CD8-positive, alpha-beta memory T cell (primary cell): ENCODE measurements around the gene SEL1L. TPM values are rescaled to one million over a fixed set of nuclear protein-coding genes. Genes with fewer than 3 reads are reported as not detected.
A peak's percentile ranks its signal among the peaks of the same experiment; 100 is the strongest.
"Not testable (repeated sequence)": the region's sequence is repeated elsewhere in the genome, so short reads cannot be mapped to it uniquely, and the experiment has no call there.

Experiments used
- CTCF ChIA-PET: fragments of 350-600 bp; sonication (Branson Sonifier 250); formaldehyde crosslinking; loops from one replicate; lab custom pipeline; 2021; ENCODE audit warnings: antibody characterized with exemption; lab: Charles Lee
- POLR2A ChIA-PET: fragments of 350-600 bp; sonication (Branson Sonifier 250); formaldehyde crosslinking; loops from one replicate; lab custom pipeline; 2021; ENCODE audit warnings: antibody characterized with exemption; lab: Charles Lee
- DNase-seq, 5 donors: peaks; one replicate each; pipeline versions ENCODE4 v3.0.0 to v3.0.0-alpha.2; 2020 to 2022; ENCODE audit warnings: mixed read lengths in 1 of 5
- H3K27ac ChIP-seq: one replicate; pipeline ENCODE4 v1.7.0; 2013; ENCODE audit warnings: low read depth, mild to moderate bottlenecking, low read length, moderate library complexity
- H3K27me3 ChIP-seq: 2 replicates; pipeline ENCODE4 v1.7.0; 2013; ENCODE audit warnings: low read length, mild to moderate bottlenecking; ENCODE audit not compliant: insufficient read depth, poor library complexity, severe bottlenecking
- H3K36me3 ChIP-seq: 2 replicates; pipeline ENCODE4 v1.7.0; 2013; ENCODE audit warnings: mild to moderate bottlenecking, low read length, moderate library complexity; ENCODE audit not compliant: insufficient read depth
- H3K4me1 ChIP-seq: 2 replicates; pipeline ENCODE4 v1.7.0; 2013; ENCODE audit warnings: mild to moderate bottlenecking, low read length, moderate library complexity; ENCODE audit not compliant: insufficient read depth
- H3K4me3 ChIP-seq: 2 replicates; pipeline ENCODE4 v1.7.0; 2013; ENCODE audit warnings: mild to moderate bottlenecking, low read length
- H3K9me3 ChIP-seq: 2 replicates; pipeline ENCODE4 v1.7.0; 2013; ENCODE audit warnings: mild to moderate bottlenecking, low read length
- H3K27ac Mint-ChIP-seq, 8 donors: one replicate each; pipeline ENCODE4 v1.8.0; 2020 to 2021; ENCODE audit warnings: mixed read lengths in 8 of 8, mild to moderate bottlenecking in 6 of 8, inconsistent platforms in 3 of 8, moderate library complexity in 3 of 8
- H3K27me3 Mint-ChIP-seq, 2 donors: one replicate each; pipeline ENCODE4 v1.8.0; 2020 to 2021; ENCODE audit warnings: mixed read lengths in 2 of 2, mild to moderate bottlenecking in 1 of 2, moderate library complexity in 1 of 2
- H3K36me3 Mint-ChIP-seq, 3 donors: one replicate each; pipeline ENCODE4 v1.8.0; 2020 to 2021; ENCODE audit warnings: mixed read lengths in 3 of 3, inconsistent platforms in 1 of 3, mild to moderate bottlenecking in 1 of 3
- H3K4me1 Mint-ChIP-seq, 3 donors: one replicate each; pipeline ENCODE4 v1.8.0; 2020 to 2021; ENCODE audit warnings: mixed read lengths in 3 of 3, inconsistent platforms in 1 of 3, mild to moderate bottlenecking in 1 of 3
- H3K4me3 Mint-ChIP-seq, 7 donors: one replicate each; pipeline ENCODE4 v1.8.0; 2020 to 2021; ENCODE audit warnings: mixed read lengths in 7 of 7, mild to moderate bottlenecking in 6 of 7, moderate library complexity in 4 of 7, inconsistent platforms in 2 of 7
- H3K9me3 Mint-ChIP-seq, 5 donors: one replicate each; pipeline ENCODE4 v1.8.0; 2020 to 2022; ENCODE audit warnings: mixed read lengths in 5 of 5, mild to moderate bottlenecking in 3 of 5, moderate library complexity in 2 of 5, inconsistent platforms in 1 of 5
- polyA plus RNA-seq: library from polyadenylated mRNA; unstranded; fragments of 300-500 nt; fragmentation: Illumina TruSeq; gene quantifications from one replicate; pipeline ENCODE4 v1.2.3, GENCODE V29; 2021
- total RNA-seq, 2 experiments: library from RNA; stranded (reverse); gene quantifications; one replicate each; pipeline ENCODE4 v1.2.3, GENCODE V29; 2021

Gene SEL1L
- total and polyA plus RNA-seq, 3 experiments from 2014 or later, result 21.7 to 64.8 (median 61.4) TPM

GRCh38 chr14:81472096-81472800 lies 61.4 kb downstream of the SEL1L start:
- H3K27me3 ChIP-seq, result no peaks in the 10 kb centered on the region
- H3K9me3 ChIP-seq, result no peaks in the 10 kb centered on the region
- H3K36me3 ChIP-seq, result peaks cover 6% of the 10 kb centered on the region
- H3K4me1 Mint-ChIP-seq, result peaks cover 27 to 42% (median 33%) of the 10 kb centered on the region in 3 donors
- POLR2A ChIA-PET, result no interaction called here
- no peaks in the 10 kb centered on the region for H3K9me3 Mint-ChIP-seq
- H3K27ac ChIP-seq, result no peak overlapping the region
- CTCF ChIA-PET, result interaction anchor here (0.8 kb wide), 1 partner anchor 8 kb away, joined by 3 read pairs; no protein-coding TSS in a partner anchor
- H3K36me3 Mint-ChIP-seq, result peaks cover 0 to 27% (median 1%) of the 10 kb centered on the region in 3 donors
- H3K4me3 Mint-ChIP-seq, result no peak overlapping the region
- H3K27ac Mint-ChIP-seq, result peak overlapping the region in 2 of 8 donors; percentile 11 to 27
- no peak for DNase-seq
- peaks cover 12% of the 10 kb centered on the region for H3K4me1 ChIP-seq
- H3K27me3 Mint-ChIP-seq, result no peaks in the 10 kb centered on the region
- no peak overlapping the region for H3K4me3 ChIP-seq

GRCh38 chr14:81471062-81471461 lies 62.6 kb downstream of the SEL1L start:
- Mint-ChIP-seq H3K4me3 (peak overlapping the region in 2 of 7 donors; percentile 7 to 34), H3K27me3 (no peaks in the 10 kb centered on the region), H3K4me1 (peaks cover 26 to 42% (median 32%) of the 10 kb centered on the region in 3 donors), H3K9me3 (no peaks in the 10 kb centered on the region), H3K36me3 (peaks cover 0 to 16% (median 1%) of the 10 kb centered on the region in 3 donors), H3K27ac (peak overlapping the region in 2 of 8 donors; percentile 15 to 63)
- peaks cover 12% of the 10 kb centered on the region for H3K4me1 ChIP-seq
- no peak for DNase-seq
- POLR2A ChIA-PET, result no interaction called here
- H3K4me3 ChIP-seq, result no peak overlapping the region
- H3K27me3 ChIP-seq, result no peaks in the 10 kb centered on the region
- CTCF ChIA-PET, result no interaction called here
- H3K36me3 ChIP-seq, result peaks cover 3% of the 10 kb centered on the region
- H3K27ac ChIP-seq, result no peak overlapping the region
- H3K9me3 ChIP-seq, result no peaks in the 10 kb centered on the region

GRCh38 chr14:81470557-81470826 lies 63.2 kb downstream of the SEL1L start:
- Mint-ChIP-seq H3K27ac (peak overlapping the region in 1 of 8 donors; percentile 63), H3K4me3 (peak overlapping the region in 1 of 7 donors; percentile 61), H3K4me1 (peaks cover 25 to 39% (median 29%) of the 10 kb centered on the region in 3 donors), H3K36me3 (peaks cover 0 to 13% (median 1%) of the 10 kb centered on the region in 3 donors)
- H3K27me3 ChIP-seq, H3K9me3 Mint-ChIP-seq, H3K36me3 ChIP-seq, POLR2A ChIA-PET, DNase-seq, CTCF ChIA-PET, H3K27ac ChIP-seq, H3K27me3 Mint-ChIP-seq, H3K9me3 ChIP-seq, H3K4me3 ChIP-seq: not testable (repeated sequence)
- H3K4me1 ChIP-seq, result peaks cover 12% of the 10 kb centered on the region

GRCh38 chr14:81466854-81467253 lies 66.8 kb downstream of the SEL1L start:
- peak overlapping the region in 1 of 8 donors; percentile 33 for H3K27ac Mint-ChIP-seq

GRCh38 chr14:81465507-81466228 lies 68.0 kb downstream of the SEL1L start:
- CTCF ChIA-PET, result interaction anchor here (0.9 to 2.4 kb wide), 11 partner anchors 11 to 469 kb away, joined by 3 to 11 read pairs (median 5); partner anchors contain the start of gene GTF2A1
- no peaks in the 10 kb centered on the region for H3K9me3 Mint-ChIP-seq

More at GRCh38 chr14:81466854-81467253, 66.8 kb downstream of the SEL1L start:
- H3K36me3 Mint-ChIP-seq, result peaks cover 0 to 2% (median 0%) of the 10 kb centered on the region in 3 donors
- peaks cover 6 to 22% (median 9%) of the 10 kb centered on the region in 3 donors for H3K4me1 Mint-ChIP-seq
- Histone ChIP-seq H3K9me3 (no peaks in the 10 kb centered on the region), H3K36me3 (no peaks in the 10 kb centered on the region), H3K27me3 (no peaks in the 10 kb centered on the region), H3K27ac (no peak overlapping the region), H3K4me1 (no peaks in the 10 kb centered on the region), H3K4me3 (no peak overlapping the region)
- no peak for DNase-seq
- H3K27me3 Mint-ChIP-seq, result no peaks in the 10 kb centered on the region
- ChIA-PET POLR2A (no interaction called here), CTCF (interaction anchor here (1.5 kb wide), 1 partner anchor 16 kb away, joined by 3 read pairs; no protein-coding TSS in a partner anchor)
- H3K9me3 Mint-ChIP-seq, result no peaks in the 10 kb centered on the region
- H3K4me3 Mint-ChIP-seq, result peak overlapping the region in 1 of 7 donors; percentile 25

GRCh38 chr14:81465003-81465392 lies 68.7 kb downstream of the SEL1L start:
- H3K27ac Mint-ChIP-seq, result peak overlapping the region in 6 of 8 donors; percentile 83 to 94 (median 89)
- CTCF ChIA-PET, result interaction anchor here (0.7 to 2.4 kb wide), 22 partner anchors 8 to 523 kb away, joined by 3 to 11 read pairs (median 4); partner anchors contain the start of genes CEP128 and GTF2A1
- H3K27ac ChIP-seq, result peak overlapping the region; percentile 61

More at GRCh38 chr14:81465507-81466228, 68.0 kb downstream of the SEL1L start:
- Histone ChIP-seq H3K36me3 (no peaks in the 10 kb centered on the region), H3K4me1 (no peaks in the 10 kb centered on the region), H3K4me3 (no peak overlapping the region), H3K27me3 (no peaks in the 10 kb centered on the region), H3K9me3 (no peaks in the 10 kb centered on the region), H3K27ac (no peak overlapping the region)
- POLR2A ChIA-PET, result interaction anchor here (1.7 kb wide), 1 partner anchor 245 kb away, joined by 4 read pairs; the partner anchor contains the start of gene GTF2A1
- Mint-ChIP-seq H3K4me1 (peaks cover 6 to 15% (median 9%) of the 10 kb centered on the region in 3 donors), H3K4me3 (peak overlapping the region in 6 of 7 donors; percentile 56 to 87 (median 63)), H3K27me3 (peaks cover 0 to 3% of the 10 kb centered on the region in 2 donors), H3K27ac (no peak overlapping the region), H3K36me3 (peaks cover 0 to 2% (median 0%) of the 10 kb centered on the region in 3 donors)
- no peak for DNase-seq

GRCh38 chr14:81464253-81465002 lies 69.2 kb downstream of the SEL1L start:
- ChIA-PET CTCF (interaction anchor here (0.7 to 2.4 kb wide), 22 partner anchors 8 to 522 kb away, joined by 3 to 11 read pairs (median 4); partner anchors contain the start of genes CEP128 and GTF2A1), POLR2A (interaction anchor here (1.7 kb wide), 1 partner anchor 244 kb away, joined by 4 read pairs; the partner anchor contains the start of gene GTF2A1)
- Mint-ChIP-seq H3K9me3 (no peaks in the 10 kb centered on the region), H3K4me3 (peak overlapping the region; percentile 85 to 91 (median 89)), H3K4me1 (peaks cover 6 to 12% (median 9%) of the 10 kb centered on the region in 3 donors), H3K27me3 (peaks cover 0 to 3% of the 10 kb centered on the region in 2 donors), H3K36me3 (peaks cover 0 to 2% (median 0%) of the 10 kb centered on the region in 3 donors), H3K27ac (peak overlapping the region in 6 of 8 donors; percentile 83 to 94 (median 89))
- Histone ChIP-seq H3K36me3 (no peaks in the 10 kb centered on the region), H3K9me3 (no peaks in the 10 kb centered on the region), H3K27ac (peak overlapping the region; percentile 61), H3K4me3 (peak overlapping the region; percentile 96), H3K27me3 (no peaks in the 10 kb centered on the region), H3K4me1 (no peaks in the 10 kb centered on the region)
- DNase-seq, result peak; percentile 7 to 75 (median 57)

More at GRCh38 chr14:81465003-81465392, 68.7 kb downstream of the SEL1L start:
- not testable (repeated sequence) for H3K27me3 Mint-ChIP-seq, H3K9me3 Mint-ChIP-seq, H3K36me3 Mint-ChIP-seq, H3K27me3 ChIP-seq, H3K9me3 ChIP-seq, H3K36me3 ChIP-seq, H3K4me1 ChIP-seq
- DNase-seq, result peak in 1 of 5 donors; percentile 7
- peaks cover 6 to 12% (median 9%) of the 10 kb centered on the region in 3 donors for H3K4me1 Mint-ChIP-seq
- H3K4me3 Mint-ChIP-seq, result peak overlapping the region; percentile 85 to 91 (median 89)
- POLR2A ChIA-PET, result interaction anchor here (1.7 kb wide), 1 partner anchor 244 kb away, joined by 4 read pairs; the partner anchor contains the start of gene GTF2A1
- H3K4me3 ChIP-seq, result peak overlapping the region; percentile 96
